Activated CD4-positive, alpha-beta T cell treated with anti-CD3 and anti-CD28 coated beads for 24 hours (primary cell): ENCODE data around the gene SMIM8.

Experiments
- DNase-seq, 2 donors: peaks; one replicate each; pipeline ENCODE4 v3.0.0-alpha.2; 2020; ENCODE audit warnings: low read depth in 2 of 2

SMIM8 gene

DNA sequence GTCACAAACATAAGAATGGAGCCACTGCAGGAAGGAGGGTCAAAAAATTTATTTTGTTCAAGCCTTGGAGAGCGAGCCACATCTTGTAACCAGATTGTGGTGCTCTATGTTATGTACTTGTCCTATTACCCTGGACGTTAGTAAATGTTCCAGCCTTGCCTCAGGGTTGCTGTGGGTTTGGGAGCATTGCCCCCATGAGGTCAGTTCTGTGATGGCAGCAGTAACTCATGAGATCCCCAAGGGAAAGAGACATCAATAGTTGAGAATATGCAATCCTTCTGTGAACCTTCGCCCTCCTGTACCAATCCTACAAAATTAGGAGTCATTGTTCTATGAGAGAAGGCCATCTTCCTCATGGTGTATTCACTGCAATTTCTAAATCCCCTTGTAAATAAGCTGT, 68.9 kb downstream of the SMIM8 start:
- DNase-seq, result no peak
